Heart left ventricle (tissue), 13 donors: ENCODE data around the gene ARL13B.

Experiments used
- CTCF ChIP-seq, 12 donors: fragments of 200-600 bp; sonication (generic) in 4 of 12; IDR thresholded peaks; one replicate each; pipeline versions ENCODE4 v1.5.0 to v1.8.0; 2018 to 2022; ENCODE audit warnings: antibody characterized with exemption in 12 of 12, mild to moderate bottlenecking in 5 of 12
- POLR2A ChIP-seq, 2 donors: fragments of 450-650 bp; IDR thresholded peaks; one replicate each; pipeline ENCODE4 v1.6.1; 2017; ENCODE audit warnings: antibody characterized with exemption in 2 of 2, mild to moderate bottlenecking in 2 of 2, moderate library complexity in 2 of 2
- donor health status: ischemic (EF 13 %, LVEDD 7.1; RV severe dilation, severe dysfunction).
- donor health status: DM: no; HTN: yes; CAD: no.
- donor health status: DM: no; HTN: no; CAD: no.
- donor health status: ischemic (EF 25% LVEDD 6.9; RV normal size, moderate dysfunction).
- donor health status: ischemic (EF 25% LVEDD 5.7; RV mildly dilated, moderate dysfunction).
- donor health status: ischemic (EF 35%, LVEDD 5.7; RV mildly dilated, moderate dysfunction).
- donor health status: nonischemic (EF 11% LVEDD 7.7; RV severe dilation, severe dysfunction).
- donor health status: DM: yes; HTN: yes; CAD: no.
- donor health status: PGD.
- donor health status: ischemic (EF 29% LVEDD 5.4; RV normal size, mild dysfunction).
- donor health status: nonischemic (EF 23%, LVEDD 6.1; RV moderate dilation, normal function).

- TF ChIP-seq CTCF (IDR thresholded peaks at IDR 0.05) = no peak
- TF ChIP-seq POLR2A (IDR thresholded peaks at IDR 0.05) = no peak
Measured at GRCh38 chr3:94019659-94020058, 39.7 kb downstream of the ARL13B start.
